ENCODE results near the gene CCL3. TPM values are rescaled to one million over a fixed set of nuclear protein-coding genes. Genes with fewer than 3 reads are reported as not detected.
A peak's percentile ranks its signal among the peaks of the same experiment; 100 is the strongest.

The CCL3 gene
- polyA plus RNA-seq (2012; ENCODE audit: low read depth, missing spikeins) = 316 TPM

DNA sequence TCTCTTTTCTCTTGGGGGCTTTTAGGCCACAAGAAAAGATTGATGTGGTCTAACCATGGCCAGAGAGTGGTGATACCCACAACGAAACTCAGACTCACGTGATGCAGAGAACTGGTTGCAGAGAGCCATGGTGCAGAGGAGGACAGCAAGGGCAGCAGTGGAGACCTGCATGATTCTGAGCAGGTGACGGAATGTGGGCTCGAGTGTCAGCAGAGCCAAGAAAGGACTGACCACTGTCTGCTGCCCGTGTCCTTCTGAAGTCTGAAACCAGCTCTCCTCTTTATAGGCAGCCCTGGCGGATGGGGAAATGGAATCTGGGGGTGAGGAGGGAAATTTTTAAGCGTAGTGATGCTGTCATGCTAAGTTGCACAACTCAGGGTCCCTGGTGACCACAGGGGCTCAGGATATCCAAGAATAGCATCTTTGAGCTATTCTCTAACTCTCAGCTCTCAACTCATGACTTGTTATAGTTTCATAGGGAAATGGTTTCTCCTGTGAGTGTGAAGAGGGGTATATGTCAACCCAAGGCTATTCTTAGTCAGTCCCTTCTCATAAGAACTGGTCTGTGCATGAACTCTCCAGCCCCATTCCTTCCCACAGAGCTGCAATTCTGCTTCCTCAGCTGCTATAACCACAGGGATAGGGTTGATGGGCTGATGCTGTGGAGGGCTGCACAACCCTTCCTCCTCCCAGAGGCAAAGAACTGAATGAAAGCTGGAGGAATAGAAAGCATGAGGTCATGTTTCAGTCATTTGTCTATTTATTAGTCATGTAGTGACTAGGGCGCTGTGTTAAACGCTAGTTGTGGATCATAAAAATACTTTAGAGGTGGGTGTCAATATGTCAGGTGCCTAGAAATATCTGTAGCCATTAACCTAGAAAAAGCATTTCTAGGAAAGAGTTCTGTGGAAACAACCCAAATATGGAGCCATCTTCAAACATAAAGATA lies at the start of gene CCL3:
Gene CCL3 (minus strand): TSS at position 256 of the 949 bp plus-strand sequence. CDS start 85 bp downstream, at position 171.
- no peak for FAIRE-seq
- peak; percentile 99 for TF ChIP-seq POLR2A (IDR thresholded peaks at IDR 0.05; ENCODE audit: low read depth, low read length)
- TF ChIP-seq POU2F2 (IDR thresholded peaks at IDR 0.05; ENCODE audit: low read depth, low read length) = peak; percentile 95
- TF ChIP-seq POLR2AphosphoS5 (IDR thresholded peaks at IDR 0.05; ENCODE audit: low read depth, low read length) = peak; percentile 99
- TF ChIP-seq PAX5 (IDR thresholded peaks at IDR 0.05; ENCODE audit: insufficient read depth, low read length, severe bottlenecking) = peak; percentile 48
- peak; percentile 80 for TF ChIP-seq SPI1 (IDR thresholded peaks at IDR 0.05; ENCODE audit: low read depth, low read length)
- peak; percentile 72 for TF ChIP-seq TAF1 (IDR thresholded peaks at IDR 0.05; ENCODE audit: low read depth, low read length)
- peak; percentile 21 for DNase-seq (ENCODE audit: insufficient read length, low spot score)

DNA sequence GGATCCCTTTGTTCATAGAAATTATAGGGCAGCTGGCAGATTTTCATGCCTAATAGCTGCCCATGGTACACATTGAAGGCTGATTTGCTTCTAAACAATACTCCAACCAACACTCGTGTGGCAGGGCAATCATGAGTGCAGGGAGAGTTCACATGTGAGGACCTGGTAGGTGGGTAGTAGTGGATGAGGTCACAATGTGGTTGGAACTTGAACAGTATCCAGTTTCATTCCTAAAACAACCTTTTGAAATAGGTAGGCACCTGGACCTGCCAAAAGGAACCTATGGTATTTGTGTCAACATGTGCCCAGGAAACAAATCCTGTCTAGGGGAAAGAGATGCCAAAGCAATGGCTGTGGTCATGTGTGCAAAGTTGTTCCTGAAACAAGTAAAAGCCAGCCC lies 46.5 kb upstream of the CCL3 start:
- DNase-seq (ENCODE audit: insufficient read length, low spot score) (no peak), FAIRE-seq (no peak)
- TF ChIP-seq TAF1 (IDR thresholded peaks at IDR 0.05; ENCODE audit: low read depth, low read length) (no peak), POU2F2 (IDR thresholded peaks at IDR 0.05; ENCODE audit: low read depth, low read length) (no peak), POLR2A (IDR thresholded peaks at IDR 0.05; ENCODE audit: low read depth, low read length) (no peak), SPI1 (IDR thresholded peaks at IDR 0.05; ENCODE audit: low read depth, low read length) (no peak), PAX5 (IDR thresholded peaks at IDR 0.05; ENCODE audit: insufficient read depth, low read length, severe bottlenecking) (no peak), POLR2AphosphoS5 (IDR thresholded peaks at IDR 0.05; ENCODE audit: low read depth, low read length) (no peak)

DNA sequence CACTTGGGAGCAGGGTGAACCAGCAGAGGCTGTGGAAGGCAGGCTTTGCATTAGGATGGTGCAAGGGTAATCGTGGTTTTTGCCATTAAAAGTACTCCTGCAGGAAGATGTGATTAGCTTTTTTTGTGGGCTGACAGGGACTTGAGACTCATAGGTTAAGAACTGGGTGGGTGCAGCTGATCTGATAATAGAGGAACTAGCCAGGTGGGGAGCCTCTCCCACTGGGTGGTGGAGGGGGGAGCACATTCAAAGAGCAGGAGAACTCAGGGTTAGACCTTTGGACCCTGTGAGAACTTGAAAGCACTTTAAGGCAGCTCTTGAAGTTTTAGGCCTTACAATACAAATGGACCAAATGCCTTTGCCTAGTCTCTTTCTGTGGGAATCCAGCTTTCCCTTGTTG lies 46.1 kb upstream of the CCL3 start:
- DNase-seq (ENCODE audit: insufficient read length, low spot score) (no peak), FAIRE-seq (no peak)
- no peak for TF ChIP-seq TAF1 (IDR thresholded peaks at IDR 0.05; ENCODE audit: low read depth, low read length)
- no peak for TF ChIP-seq SPI1 (IDR thresholded peaks at IDR 0.05; ENCODE audit: low read depth, low read length)
- no peak for TF ChIP-seq POU2F2 (IDR thresholded peaks at IDR 0.05; ENCODE audit: low read depth, low read length)
- TF ChIP-seq POLR2A (IDR thresholded peaks at IDR 0.05; ENCODE audit: low read depth, low read length) = no peak
- TF ChIP-seq PAX5 (IDR thresholded peaks at IDR 0.05; ENCODE audit: insufficient read depth, low read length, severe bottlenecking) = no peak
- TF ChIP-seq POLR2AphosphoS5 (IDR thresholded peaks at IDR 0.05; ENCODE audit: low read depth, low read length) = no peak

DNA sequence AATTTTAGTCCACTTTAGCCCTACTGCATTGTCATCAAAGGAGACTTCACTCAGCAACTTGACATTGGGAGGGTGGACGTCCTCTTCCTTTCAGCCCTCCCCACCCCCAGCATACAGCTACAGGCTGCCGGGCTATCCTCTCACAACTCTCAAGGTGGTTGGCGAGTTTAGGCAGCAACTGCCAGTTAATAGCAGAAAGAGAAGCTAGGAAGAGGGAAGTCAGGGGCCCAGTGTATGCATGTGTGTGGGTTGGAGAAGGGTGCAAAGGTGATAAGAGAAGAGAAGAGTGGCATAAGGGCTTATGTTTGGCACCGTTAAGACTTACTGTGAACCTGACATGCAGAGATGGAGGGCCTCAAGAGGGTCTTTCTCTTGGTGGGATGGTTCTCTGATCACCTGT lies 45.5 kb upstream of the CCL3 start:
- TF ChIP-seq SPI1 (IDR thresholded peaks at IDR 0.05; ENCODE audit: low read depth, low read length) = no peak
- TF ChIP-seq POU2F2 (IDR thresholded peaks at IDR 0.05; ENCODE audit: low read depth, low read length) = no peak
- TF ChIP-seq PAX5 (IDR thresholded peaks at IDR 0.05; ENCODE audit: insufficient read depth, low read length, severe bottlenecking) = no peak
- no peak for TF ChIP-seq TAF1 (IDR thresholded peaks at IDR 0.05; ENCODE audit: low read depth, low read length)
- TF ChIP-seq POLR2AphosphoS5 (IDR thresholded peaks at IDR 0.05; ENCODE audit: low read depth, low read length) = no peak
- FAIRE-seq (no peak), DNase-seq (ENCODE audit: insufficient read length, low spot score) (no peak)

DNA sequence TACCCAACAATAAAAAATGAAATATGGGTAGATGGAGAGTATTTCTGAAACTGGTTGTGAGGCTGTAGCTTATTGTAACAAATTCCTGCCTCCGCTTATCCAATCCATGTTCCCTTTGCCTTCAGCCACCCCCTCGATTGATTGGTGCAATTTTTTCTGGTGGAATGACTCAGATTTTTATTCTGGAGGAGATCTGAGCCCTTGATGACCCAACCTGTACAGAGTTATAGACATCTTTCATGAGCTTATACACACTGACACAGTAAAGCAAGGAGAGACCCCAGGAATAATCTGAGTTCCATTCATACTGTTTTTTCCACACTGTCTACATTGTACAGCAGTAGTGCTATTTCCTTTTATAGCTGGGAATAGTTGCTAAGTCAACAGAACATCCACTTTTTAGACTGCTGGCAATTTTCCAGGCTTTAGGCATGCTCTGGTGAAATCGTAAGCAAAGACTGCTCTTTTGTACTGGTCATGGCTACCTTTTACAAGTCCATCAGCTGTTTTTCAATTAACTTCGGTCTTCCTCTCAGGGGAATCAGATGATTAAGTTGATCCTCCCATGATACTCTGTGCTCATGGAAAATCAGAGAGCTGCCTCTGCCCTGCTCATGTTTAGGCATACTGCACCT lies 43.8 kb upstream of the CCL3 start:
- DNase-seq (ENCODE audit: insufficient read length, low spot score) (no peak), FAIRE-seq (no peak)
- TF ChIP-seq PAX5 (IDR thresholded peaks at IDR 0.05; ENCODE audit: insufficient read depth, low read length, severe bottlenecking) = no peak
- no peak for TF ChIP-seq POLR2AphosphoS5 (IDR thresholded peaks at IDR 0.05; ENCODE audit: low read depth, low read length)
- TF ChIP-seq TAF1 (IDR thresholded peaks at IDR 0.05; ENCODE audit: low read depth, low read length) = no peak
- no peak for TF ChIP-seq SPI1 (IDR thresholded peaks at IDR 0.05; ENCODE audit: low read depth, low read length)
- no peak for TF ChIP-seq POLR2A (IDR thresholded peaks at IDR 0.05; ENCODE audit: low read depth, low read length)
- no peak for TF ChIP-seq POU2F2 (IDR thresholded peaks at IDR 0.05; ENCODE audit: low read depth, low read length)

DNA sequence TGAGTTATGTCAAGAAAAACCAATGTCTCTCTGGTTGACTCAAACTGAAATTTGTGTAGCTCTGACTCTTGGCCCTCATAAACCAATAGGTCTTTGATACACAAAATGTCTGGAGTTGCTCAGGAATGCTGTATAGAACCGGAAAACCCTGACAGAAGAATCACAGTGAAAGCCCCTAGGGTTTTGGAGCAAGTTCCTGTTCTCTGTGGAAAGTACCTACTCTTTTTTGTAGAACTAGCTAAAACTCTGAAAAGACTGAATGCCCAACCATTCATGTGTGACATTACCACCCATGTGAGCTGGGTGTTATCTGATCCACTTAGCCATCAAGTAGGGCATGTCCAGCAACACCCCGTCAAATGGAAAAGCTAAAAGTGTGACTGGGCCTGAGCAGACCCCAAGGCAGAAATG lies 42.5 kb upstream of the CCL3 start:
- TF ChIP-seq POLR2A (IDR thresholded peaks at IDR 0.05; ENCODE audit: low read depth, low read length) = no peak
- peak; percentile 68 for TF ChIP-seq PAX5 (IDR thresholded peaks at IDR 0.05; ENCODE audit: insufficient read depth, low read length, severe bottlenecking)
- no peak for TF ChIP-seq POLR2AphosphoS5 (IDR thresholded peaks at IDR 0.05; ENCODE audit: low read depth, low read length)
- no peak for TF ChIP-seq TAF1 (IDR thresholded peaks at IDR 0.05; ENCODE audit: low read depth, low read length)
- peak; percentile 35 for TF ChIP-seq SPI1 (IDR thresholded peaks at IDR 0.05; ENCODE audit: low read depth, low read length)
- no peak for FAIRE-seq
- no peak for DNase-seq (ENCODE audit: insufficient read length, low spot score)

DNA sequence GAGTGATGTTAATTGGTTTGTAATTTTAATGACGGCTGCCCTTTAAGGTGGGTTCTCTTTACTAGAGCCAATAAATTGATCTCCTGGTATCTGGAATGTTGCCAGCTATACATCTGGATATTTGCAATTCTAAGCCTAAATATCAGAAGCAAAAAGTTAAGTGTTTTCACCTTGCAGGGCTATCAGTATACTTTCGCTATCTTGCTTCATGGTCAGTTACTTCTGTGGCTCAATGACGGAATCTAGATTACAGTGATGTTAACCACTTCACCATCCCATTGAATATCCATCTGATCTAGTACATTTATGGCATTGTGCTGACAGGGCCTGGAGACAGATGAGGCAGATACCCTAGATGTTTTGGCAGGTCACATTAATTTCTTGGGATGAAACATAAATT lies 42.0 kb upstream of the CCL3 start:
- DNase-seq (ENCODE audit: insufficient read length, low spot score) = no peak
- TF ChIP-seq POLR2A (IDR thresholded peaks at IDR 0.05; ENCODE audit: low read depth, low read length) = no peak
- no peak for TF ChIP-seq TAF1 (IDR thresholded peaks at IDR 0.05; ENCODE audit: low read depth, low read length)
- no peak for TF ChIP-seq POLR2AphosphoS5 (IDR thresholded peaks at IDR 0.05; ENCODE audit: low read depth, low read length)
- TF ChIP-seq SPI1 (IDR thresholded peaks at IDR 0.05; ENCODE audit: low read depth, low read length) = no peak
- TF ChIP-seq POU2F2 (IDR thresholded peaks at IDR 0.05; ENCODE audit: low read depth, low read length) = no peak
- no peak for TF ChIP-seq PAX5 (IDR thresholded peaks at IDR 0.05; ENCODE audit: insufficient read depth, low read length, severe bottlenecking)
- no peak for FAIRE-seq

DNA sequence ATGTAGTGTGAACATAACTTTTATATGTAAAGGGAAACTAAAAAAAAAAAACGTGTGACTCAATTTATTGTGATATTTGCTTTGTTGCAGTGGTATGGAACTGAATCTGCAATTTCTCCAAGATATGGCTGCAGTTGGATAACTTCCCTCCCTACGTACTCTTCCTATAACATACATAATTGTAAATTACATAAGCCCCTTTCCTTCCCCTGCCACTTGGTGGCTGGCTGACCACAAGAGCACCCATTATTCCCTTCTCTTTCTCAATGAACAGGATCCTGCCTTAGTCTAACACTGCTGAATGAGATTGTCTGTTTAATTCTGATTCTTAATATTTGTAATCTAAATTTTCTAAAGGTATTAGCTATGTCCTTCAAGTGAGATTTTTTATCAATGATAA lies 41.5 kb upstream of the CCL3 start:
- TF ChIP-seq POLR2A (IDR thresholded peaks at IDR 0.05; ENCODE audit: low read depth, low read length) (no peak), TAF1 (IDR thresholded peaks at IDR 0.05; ENCODE audit: low read depth, low read length) (no peak), POU2F2 (IDR thresholded peaks at IDR 0.05; ENCODE audit: low read depth, low read length) (no peak), PAX5 (IDR thresholded peaks at IDR 0.05; ENCODE audit: insufficient read depth, low read length, severe bottlenecking) (no peak), SPI1 (IDR thresholded peaks at IDR 0.05; ENCODE audit: low read depth, low read length) (no peak), POLR2AphosphoS5 (IDR thresholded peaks at IDR 0.05; ENCODE audit: low read depth, low read length) (no peak)
- DNase-seq (ENCODE audit: insufficient read length, low spot score) = no peak
- FAIRE-seq = no peak

DNA sequence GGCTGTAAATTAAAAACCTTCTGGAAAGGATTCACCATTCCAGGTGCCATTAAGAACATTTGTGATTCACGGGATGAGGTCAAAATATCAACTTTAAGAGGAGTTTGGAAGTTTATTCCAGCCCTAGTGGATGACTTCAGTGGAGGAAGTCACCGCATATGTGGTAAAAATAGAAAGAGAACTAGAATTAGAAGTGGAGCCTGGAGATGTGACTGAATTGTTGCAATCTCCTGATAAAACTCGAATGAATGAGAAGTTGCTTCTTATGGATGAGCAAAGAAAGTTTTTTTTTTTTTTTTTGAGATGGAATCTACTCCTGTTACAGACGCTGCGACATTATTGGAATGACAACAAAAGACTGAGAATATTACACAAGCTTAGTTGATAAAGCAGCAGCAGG lies 40.4 kb upstream of the CCL3 start:
- TF ChIP-seq POU2F2 (IDR thresholded peaks at IDR 0.05; ENCODE audit: low read depth, low read length) (no peak), POLR2A (IDR thresholded peaks at IDR 0.05; ENCODE audit: low read depth, low read length) (no peak), POLR2AphosphoS5 (IDR thresholded peaks at IDR 0.05; ENCODE audit: low read depth, low read length) (no peak)
- DNase-seq (ENCODE audit: insufficient read length, low spot score) = no peak
- FAIRE-seq = no peak

Data from GM12891 (cell line).